ENCODE measurements around the gene SUPT6H. TPM values are rescaled to one million over a fixed set of nuclear protein-coding genes. Genes with fewer than 3 reads are reported as not detected.

SUPT6H gene
- total and polyA plus RNA-seq, 9 of the 15 experiments (the other 6 are each of a cell fraction or from before 2014, with no cell fraction given), result 1.7 to 77.7 (median 49.2) TPM

- H4K20me1 ChIP-seq (replicated peaks; ENCODE audit: control insufficient read depth, insufficient read depth, low read length), result peaks cover 48% of the 10 kb centered on the region
- H3K27me3 ChIP-seq (ENCODE audit: control insufficient read depth in 2 of 2, insufficient read depth in 2 of 2, low read length in 2 of 2), result no peaks in the 10 kb centered on the region
- no peak for FAIRE-seq
- BruUV-seq (replicated peaks), result no TSS peak
- H3K9ac ChIP-seq (ENCODE audit: insufficient read depth in 1 of 2, low read depth in 2 of 2, low read length in 2 of 2), result peak overlapping the region; percentile 97 to 100; a peak in 3 of 4 replicates
- H3K36me3 ChIP-seq (ENCODE audit: control insufficient read depth, insufficient read depth, low read length), result peaks cover 56% of the 10 kb centered on the region
- H2AFZ ChIP-seq (ENCODE audit: low read depth, low read length), result no peak overlapping the region
- CTCF ChIA-PET (ENCODE audit: low intra/inter-chr PET ratio), result no interaction called here
- no peaks in the 10 kb centered on the region for H3K9me1 ChIP-seq (ENCODE audit: control insufficient read depth, insufficient read depth, low read length)
- H3K9me3 ChIP-seq (replicated peaks; ENCODE audit: control insufficient read depth, insufficient read depth, low read depth, low read length), result no peaks in the 10 kb centered on the region
- peak overlapping the region; percentile 96 for H3K4me2 ChIP-seq (ENCODE audit: insufficient read depth, low read length)
- no peak for ATAC-seq
- no peak for DNase-seq (ENCODE audit: extremely low read depth in 1 of 4, low spot score in 3 of 4)
- peak overlapping the region; percentile 75 for H3K4me3 ChIP-seq
- H3K79me2 ChIP-seq (ENCODE audit: control insufficient read depth, insufficient read depth, low read length), result peaks cover 79% of the 10 kb centered on the region
- intact Hi-C loops (cut with micrococcal nuclease) (loop anchor here (10.0 kb wide), 1 partner anchor 392 kb away; no protein-coding TSS in a partner anchor), in situ Hi-C loops (cut with MboI) (no loop called here)
- H3K4me1 ChIP-seq (replicated peaks in 1 of 2; ENCODE audit: control insufficient read depth in 2 of 2, insufficient read depth in 2 of 2, low read length in 2 of 2), result peaks cover 53 to 58% of the 10 kb centered on the region in 2 experiments
- H3K27ac ChIP-seq (ENCODE audit: extremely low read depth, low read depth, low read length), result peak overlapping the region; percentile 95
- POLR2A ChIA-PET, result interaction anchor here (0.6 to 11.1 kb wide), 8 partner anchors 11 to 230 kb away, joined by 3 to 367 read pairs (median 8); partner anchors contain the start of genes PROCA1, SDF2, SUPT6H and TRAF4
- WGBS (ENCODE audit: insufficient coverage, low coverage, missing lambda C conversion rate), result 42% methylated on average over 6 of the region's 6 CpGs
- 0 out of 2 replicates have a peak, but pooled peaks have one; percentile 37 for TF ChIP-seq RBFOX2 (IDR thresholded peaks at IDR 0.05; ENCODE audit: low read depth, low read length)
- TF ChIP-seq NFRKB (IDR thresholded peaks at IDR 0.05; ENCODE audit: low read depth), result no peak
- peak; percentile 85 for TF ChIP-seq ZNF316 (IDR thresholded peaks at IDR 0.05)
- TF ChIP-seq THRA (IDR thresholded peaks at IDR 0.05), result no peak
- no peak for TF ChIP-seq SETDB1 (IDR thresholded peaks at IDR 0.05; ENCODE audit: low read length)
- TF ChIP-seq KLF16 (IDR thresholded peaks at IDR 0.05), result no peak
- TF ChIP-seq BCOR (IDR thresholded peaks at IDR 0.05), result no peak
- no peak for TF ChIP-seq USF1 (CRISPR knock-in tag; IDR thresholded peaks at IDR 0.05)
- TF ChIP-seq ZNF212 (CRISPR knock-in tag; IDR thresholded peaks at IDR 0.05), result no peak
- no peak for TF ChIP-seq ZNF280A (IDR thresholded peaks at IDR 0.05; ENCODE audit: low read depth, partially characterized antibody)
- no peak for TF ChIP-seq HES1 (IDR thresholded peaks at IDR 0.05; ENCODE audit: low read depth)
- TF ChIP-seq STAT5B (CRISPR knock-in tag; IDR thresholded peaks at IDR 0.05), result no peak
- 0 out of 4 replicates have a peak, but pooled peaks of 1 of the 2 experiments have one; percentile 39 for TF ChIP-seq BCLAF1 (IDR thresholded peaks at IDR 0.05; ENCODE audit: borderline replicate concordance in 1 of 2, control insufficient read depth in 1 of 2, low read depth in 2 of 2, low read length in 1 of 2)
- no peak for TF ChIP-seq MTF1 (CRISPR knock-in tag; IDR thresholded peaks at IDR 0.05; ENCODE audit: borderline replicate concordance)
- TF ChIP-seq POLR2B (IDR thresholded peaks at IDR 0.05; ENCODE audit: low read depth, partially characterized antibody), result peak; percentile 44
These were observed 61.3 kb downstream of the SUPT6H start for GRCh38 chr17:28723159-28723835.

All from K562 (cell line).